Measurements from ENCODE around the gene IGFALS.

The IGFALS gene

GRCh38 chr16:1778200-1779179, 15.0 kb downstream of the IGFALS start:
- no peak for TF ChIP-seq CTCF (conservative IDR thresholded peaks at IDR 0.05; ENCODE audit: low read depth, low read length)
- no peaks in the 10 kb centered on the region for H3K36me3 ChIP-seq (ENCODE audit: insufficient read depth)

GRCh38 chr16:1777375-1778199, 15.9 kb downstream of the IGFALS start:
- no peaks in the 10 kb centered on the region for H3K36me3 ChIP-seq (ENCODE audit: insufficient read depth)
- no peak for TF ChIP-seq CTCF (conservative IDR thresholded peaks at IDR 0.05; ENCODE audit: low read depth, low read length)
- no peak overlapping the region for H3K4me2 ChIP-seq
- H2AFZ ChIP-seq (ENCODE audit: low read depth): no peak overlapping the region
- no peaks in the 10 kb centered on the region for H4K20me1 ChIP-seq (ENCODE audit: insufficient read depth)
- no peaks in the 10 kb centered on the region for H3K27me3 ChIP-seq (ENCODE audit: insufficient read depth, low read depth)
- H3K9ac ChIP-seq: no peak overlapping the region
- peaks cover 29% of the 10 kb centered on the region for H3K79me2 ChIP-seq (ENCODE audit: insufficient read depth, low read depth)
- H3K4me1 ChIP-seq (ENCODE audit: low read depth, poor library complexity, severe bottlenecking): peaks cover 21% of the 10 kb centered on the region
- H3K4me3 ChIP-seq (IDR thresholded peaks at IDR 0.05; ENCODE audit: insufficient read depth, low read depth, low read length): no peak overlapping the region
- no peak overlapping the region for H3K27ac ChIP-seq

More at GRCh38 chr16:1778200-1779179, 15.0 kb downstream of the IGFALS start:
- peaks cover 33% of the 10 kb centered on the region for H3K79me2 ChIP-seq (ENCODE audit: insufficient read depth, low read depth)
- peaks cover 21% of the 10 kb centered on the region for H3K4me1 ChIP-seq (ENCODE audit: low read depth, poor library complexity, severe bottlenecking)
- H2AFZ ChIP-seq (ENCODE audit: low read depth): no peak overlapping the region
- H3K9ac ChIP-seq: no peak overlapping the region
- no peak overlapping the region for H3K4me3 ChIP-seq (IDR thresholded peaks at IDR 0.05; ENCODE audit: insufficient read depth, low read depth, low read length)
- no peak overlapping the region for H3K4me2 ChIP-seq
- H4K20me1 ChIP-seq (ENCODE audit: insufficient read depth): no peaks in the 10 kb centered on the region
- no peaks in the 10 kb centered on the region for H3K27me3 ChIP-seq (ENCODE audit: insufficient read depth, low read depth)
- no peak overlapping the region for H3K27ac ChIP-seq

- Histone ChIP-seq H2AFZ (ENCODE audit: low read depth) (no peak overlapping the region), H3K4me2 (no peak overlapping the region), H3K4me3 (IDR thresholded peaks at IDR 0.05; ENCODE audit: insufficient read depth, low read depth, low read length) (no peak overlapping the region), H3K27ac (no peak overlapping the region), H3K36me3 (ENCODE audit: insufficient read depth) (no peaks in the 10 kb centered on the region), H3K79me2 (ENCODE audit: insufficient read depth, low read depth) (peaks cover 35% of the 10 kb centered on the region), H3K27me3 (ENCODE audit: insufficient read depth, low read depth) (no peaks in the 10 kb centered on the region), H3K4me1 (ENCODE audit: low read depth, poor library complexity, severe bottlenecking) (peaks cover 21% of the 10 kb centered on the region), H4K20me1 (ENCODE audit: insufficient read depth) (no peaks in the 10 kb centered on the region), H3K9ac (no peak overlapping the region)
- TF ChIP-seq CTCF (conservative IDR thresholded peaks at IDR 0.05; ENCODE audit: low read depth, low read length): no peak
Observed at GRCh38 chr16:1776991-1777374, 16.5 kb downstream of the IGFALS start.

- TF ChIP-seq CTCF (conservative IDR thresholded peaks at IDR 0.05; ENCODE audit: low read depth, low read length): no peak
- H3K27ac ChIP-seq: no peak overlapping the region
- no peak overlapping the region for H3K4me2 ChIP-seq
- no peaks in the 10 kb centered on the region for H4K20me1 ChIP-seq (ENCODE audit: insufficient read depth)
- no peak overlapping the region for H3K9ac ChIP-seq
- no peaks in the 10 kb centered on the region for H3K36me3 ChIP-seq (ENCODE audit: insufficient read depth)
- H3K4me1 ChIP-seq (ENCODE audit: low read depth, poor library complexity, severe bottlenecking): peaks cover 21% of the 10 kb centered on the region
- no peak overlapping the region for H3K4me3 ChIP-seq (IDR thresholded peaks at IDR 0.05; ENCODE audit: insufficient read depth, low read depth, low read length)
- peaks cover 37% of the 10 kb centered on the region for H3K79me2 ChIP-seq (ENCODE audit: insufficient read depth, low read depth)
- no peaks in the 10 kb centered on the region for H3K27me3 ChIP-seq (ENCODE audit: insufficient read depth, low read depth)
- no peak overlapping the region for H2AFZ ChIP-seq (ENCODE audit: low read depth)
Observed at GRCh38 chr16:1776672-1776955, 16.9 kb downstream of the IGFALS start.
